SK-N-SH (cell line): ENCODE data around the gene HYAL2. TPM values are rescaled to one million over a fixed set of nuclear protein-coding genes. Genes with fewer than 3 reads are reported as not detected.

Experiments
- CTCF ChIA-PET: fragments of 300-600, 350-600 bp; formaldehyde crosslinking; extraction: SDS; loops from one replicate; lab custom pipeline; 2021; lab: Yijun Ruan, JAX
- POLR2A ChIA-PET: fragments of 350-600 bp; sonication (Branson Sonifier 250); formaldehyde crosslinking; extraction: SDS; loops from one replicate; lab custom pipeline; 2020; ENCODE audit warnings: antibody characterized with exemption, inconsistent platforms; lab: Yijun Ruan, JAX
- DNase-seq: peaks from one replicate; pipeline ENCODE4 v3.0.0; 2012
- H2AFZ ChIP-seq: fragments of 200-600 bp; sonication (generic); 2 replicates; pipeline ENCODE4 v1.8.1; 2016; ENCODE audit warnings: antibody characterized with exemption, mild to moderate bottlenecking, low read depth
- H3F3A ChIP-seq: fragments of 200-600 bp; sonication (generic); replicated peaks from 2 replicates; pipeline ENCODE3; 2016; ENCODE audit warnings: antibody characterized with exemption, mild to moderate bottlenecking; ENCODE audit not compliant: insufficient read depth
- H3K27ac ChIP-seq, 2 experiments: fragments of 200-500 bp in 1 of 2; fragments of 200-600 bp in 1 of 2; sonication (Bioruptor generic) in 1 of 2; sonication (generic), shearing (Covaris generic) in 1 of 2; 2 replicates each; pipeline versions ENCODE4 v1.5.1 to v1.6.1; 2014 to 2016; ENCODE audit warnings: low read depth in 2 of 2, inconsistent platforms in 1 of 2, low read length in 1 of 2, mild to moderate bottlenecking in 1 of 2, mixed read lengths in 1 of 2
- H3K27me3 ChIP-seq: fragments of 200-600 bp; sonication (generic), shearing (Covaris generic); 2 replicates; pipeline ENCODE4 v1.6.1; 2016; ENCODE audit warnings: mixed run types; ENCODE audit not compliant: insufficient read depth
- H3K36me3 ChIP-seq, 2 experiments: fragments of 200-500 bp in 1 of 2; fragments of 200-600 bp in 1 of 2; sonication (Bioruptor generic) in 1 of 2; sonication (generic) in 1 of 2; replicated peaks in 1 of 2; 2 replicates each; pipeline versions ENCODE3 to v1.5.1; 2014 to 2016; ENCODE audit warnings: low read length in 1 of 2, mild to moderate bottlenecking in 1 of 2; ENCODE audit not compliant: insufficient read depth in 2 of 2, control insufficient read depth in 1 of 2
- H3K4me1 ChIP-seq, 2 experiments: fragments of 200-500 bp in 1 of 2; fragments of 200-600 bp in 1 of 2; sonication (Bioruptor generic) in 1 of 2; sonication (generic), shearing (Covaris generic) in 1 of 2; 2 replicates each; pipeline versions ENCODE4 v1.5.1 to v1.6.1; 2014 to 2016; ENCODE audit warnings: low read depth in 1 of 2, low read length in 1 of 2, mixed run types in 1 of 2; ENCODE audit not compliant: insufficient read depth in 2 of 2, control insufficient read depth in 1 of 2
- H3K4me2 ChIP-seq: fragments of 200-600 bp; sonication (generic), shearing (Covaris generic); 2 replicates; pipeline ENCODE4 v1.6.1; 2017; ENCODE audit warnings: mixed run types
- H3K4me3 ChIP-seq, 2 experiments: fragments of 200-500 bp in 1 of 2; fragments of 200-600 bp in 1 of 2; sonication (Bioruptor generic) in 1 of 2; sonication (generic), shearing (Covaris generic) in 1 of 2; 2 replicates each; pipeline versions ENCODE4 v1.5.1 to v1.8.1; 2014 to 2016; ENCODE audit warnings: low read depth in 2 of 2, inconsistent platforms in 1 of 2, low read length in 1 of 2, mild to moderate bottlenecking in 1 of 2, mixed read lengths in 1 of 2, moderate library complexity in 1 of 2
- H3K79me2 ChIP-seq: fragments of 200-600 bp; sonication (generic); 2 replicates; pipeline ENCODE4 v1.8.1; 2017; ENCODE audit warnings: mild to moderate bottlenecking; ENCODE audit not compliant: insufficient read depth
- H3K9ac ChIP-seq: fragments of 200-600 bp; sonication (generic); 2 replicates; pipeline ENCODE4 v1.6.1; 2017; ENCODE audit warnings: mixed run types
- H3K9me2 ChIP-seq: fragments of 200-600 bp; sonication (generic); 2 replicates; pipeline ENCODE4 v1.6.1; 2017; ENCODE audit warnings: mixed run types
- H3K9me3 ChIP-seq: fragments of 200-600 bp; sonication (generic); 2 replicates; pipeline ENCODE4 v1.6.1; 2017; ENCODE audit warnings: mixed run types, mild to moderate bottlenecking, moderate library complexity
- H4K20me1 ChIP-seq: fragments of 200-600 bp; sonication (generic); 2 replicates; pipeline ENCODE4 v1.6.1; 2017; ENCODE audit warnings: mild to moderate bottlenecking, mixed run types; ENCODE audit not compliant: insufficient read depth
- CHD2 ChIP-seq: fragments of 150-350 bp; IDR thresholded peaks from 2 replicates; pipeline ENCODE4 v1.6.1; 2018; ENCODE audit warnings: low read length; ENCODE audit not compliant: partially characterized antibody
- ELF1 ChIP-seq: IDR thresholded peaks from 2 replicates; pipeline ENCODE4 v1.4.0; 2012
- EZH2phosphoT487 ChIP-seq: fragments of 200-600 bp; sonication (generic); IDR thresholded peaks from 2 replicates; pipeline ENCODE4 v1.6.1; 2017; ENCODE audit warnings: low read depth, mixed run types, mild to moderate bottlenecking, antibody characterized with exemption, moderate library complexity, borderline replicate concordance
- FOSL2 ChIP-seq: IDR thresholded peaks from 2 replicates; pipeline ENCODE4 v1.4.0; 2012; ENCODE audit warnings: low read depth, mild to moderate bottlenecking, moderate library complexity, borderline replicate concordance
- FOXM1 ChIP-seq: IDR thresholded peaks from 2 replicates; pipeline ENCODE4 v1.4.0; 2012; ENCODE audit warnings: low read depth, mild to moderate bottlenecking
- GABPA ChIP-seq: IDR thresholded peaks from 2 replicates; pipeline ENCODE4 v1.4.0; 2012; ENCODE audit warnings: low read depth, mild to moderate bottlenecking
- NFIC ChIP-seq: IDR thresholded peaks from 2 replicates; pipeline ENCODE4 v1.4.0; 2012; ENCODE audit warnings: borderline replicate concordance
- RXRA ChIP-seq: IDR thresholded peaks from 2 replicates; pipeline ENCODE4 v1.4.0; 2012; ENCODE audit warnings: low read depth, mild to moderate bottlenecking, borderline replicate concordance
- SIN3A ChIP-seq: IDR thresholded peaks from 2 replicates; pipeline ENCODE4 v1.6.1; 2012; ENCODE audit warnings: low read depth, mild to moderate bottlenecking, low read length, moderate library complexity, borderline replicate concordance
- TCF12 ChIP-seq: IDR thresholded peaks from 2 replicates; pipeline ENCODE4 v1.4.0; 2012
- TEAD4 ChIP-seq: IDR thresholded peaks from 2 replicates; pipeline ENCODE4 v1.4.0; 2012; ENCODE audit warnings: mild to moderate bottlenecking, borderline replicate concordance; ENCODE audit not compliant: insufficient read depth
- WGBS: methylation state at CpG from one replicate; pipeline ENCODE4 v1.1.6; 2017; ENCODE audit warnings: low lambda C conversion rate; 5-methylcytosine and 5-hydroxymethylcytosine counted together
- polyA plus RNA-seq, 3 experiments: library from polyadenylated mRNA; depleted of rRNA; stranded (reverse); fragments of >200 nt; gene quantifications; 2 replicates each; pipeline ENCODE4 v1.2.3, GENCODE V29; 2012
- TF ChIP-seq, protein P1 (sequence below): IDR thresholded peaks from 2 replicates; pipeline ENCODE4; 2012
- TF ChIP-seq, protein P2 (sequence below): fragments of 200-600 bp; sonication (generic); IDR thresholded peaks from 2 replicates; pipeline ENCODE4 v1.6.1; 2017; ENCODE audit warnings: antibody characterized with exemption, mild to moderate bottlenecking, moderate library complexity
- TF ChIP-seq, protein P3 (sequence below): IDR thresholded peaks from 2 replicates; pipeline ENCODE4 v1.6.1; 2012; ENCODE audit warnings: mild to moderate bottlenecking, low read depth, low read length, moderate library complexity
- TF ChIP-seq, protein P4 (sequence below): IDR thresholded peaks from 2 replicates; pipeline ENCODE4 v1.4.0; 2012; ENCODE audit warnings: low read depth

HYAL2 gene
- polyA plus RNA-seq, 1 of the 3 experiments (the other 2 are of a cell fraction) = 135 TPM

DNA sequence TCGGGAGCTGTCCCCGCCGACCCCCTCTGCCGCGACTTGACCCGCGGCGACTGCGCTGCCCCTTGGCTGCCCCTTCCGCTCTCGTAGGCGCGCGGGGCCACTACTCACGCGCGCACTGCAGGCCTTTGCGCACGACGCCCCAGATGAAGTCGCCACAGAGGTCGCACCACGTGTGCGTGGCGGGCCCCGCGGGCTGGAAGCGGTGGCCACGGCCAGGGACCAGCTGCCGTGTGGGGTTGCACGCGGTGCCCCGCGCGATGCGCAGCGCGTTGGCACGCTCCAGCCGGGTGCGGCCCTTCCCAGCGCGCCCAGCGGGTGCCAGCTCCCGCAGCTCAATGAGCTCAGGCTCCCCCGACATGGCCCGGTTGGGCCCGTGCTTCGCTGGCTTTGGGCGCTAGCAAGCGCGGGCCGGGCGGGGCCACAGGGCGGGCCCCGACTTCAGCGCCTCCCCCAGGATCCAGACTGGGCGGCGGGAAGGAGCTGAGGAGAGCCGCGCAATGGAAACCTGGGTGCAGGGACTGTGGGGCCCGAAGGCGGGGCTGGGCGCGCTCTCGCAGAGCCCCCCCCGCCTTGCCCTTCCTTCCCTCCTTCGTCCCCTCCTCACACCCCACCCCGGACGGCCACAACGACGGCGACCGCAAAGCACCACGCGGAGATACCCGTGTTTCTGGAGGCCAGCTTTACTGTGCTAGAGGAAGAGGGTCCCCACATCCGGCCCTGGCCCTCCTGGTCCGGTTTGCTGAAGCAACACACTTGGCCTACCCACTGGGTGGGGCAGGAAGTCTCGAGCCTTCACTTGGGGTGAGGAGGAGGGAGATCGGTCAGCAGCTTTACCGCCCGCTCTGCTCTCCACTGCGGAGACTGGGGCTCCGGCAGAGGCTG lies 18.1 kb upstream of the HYAL2 start, which contains the start of gene RASSF1 (continued):
- TF ChIP-seq, protein P1, sequence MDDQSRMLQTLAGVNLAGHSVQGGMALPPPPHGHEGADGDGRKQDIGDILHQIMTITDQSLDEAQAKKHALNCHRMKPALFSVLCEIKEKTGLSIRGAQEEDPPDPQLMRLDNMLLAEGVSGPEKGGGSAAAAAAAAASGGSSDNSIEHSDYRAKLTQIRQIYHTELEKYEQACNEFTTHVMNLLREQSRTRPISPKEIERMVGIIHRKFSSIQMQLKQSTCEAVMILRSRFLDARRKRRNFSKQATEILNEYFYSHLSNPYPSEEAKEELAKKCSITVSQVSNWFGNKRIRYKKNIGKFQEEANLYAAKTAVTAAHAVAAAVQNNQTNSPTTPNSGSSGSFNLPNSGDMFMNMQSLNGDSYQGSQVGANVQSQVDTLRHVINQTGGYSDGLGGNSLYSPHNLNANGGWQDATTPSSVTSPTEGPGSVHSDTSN = no peak
- no peak for TF ChIP-seq FOSL2
- no peak for TF ChIP-seq TCF12
- TF ChIP-seq TEAD4 = no peak
- TF ChIP-seq NFIC = no peak
- TF ChIP-seq, protein P2, sequence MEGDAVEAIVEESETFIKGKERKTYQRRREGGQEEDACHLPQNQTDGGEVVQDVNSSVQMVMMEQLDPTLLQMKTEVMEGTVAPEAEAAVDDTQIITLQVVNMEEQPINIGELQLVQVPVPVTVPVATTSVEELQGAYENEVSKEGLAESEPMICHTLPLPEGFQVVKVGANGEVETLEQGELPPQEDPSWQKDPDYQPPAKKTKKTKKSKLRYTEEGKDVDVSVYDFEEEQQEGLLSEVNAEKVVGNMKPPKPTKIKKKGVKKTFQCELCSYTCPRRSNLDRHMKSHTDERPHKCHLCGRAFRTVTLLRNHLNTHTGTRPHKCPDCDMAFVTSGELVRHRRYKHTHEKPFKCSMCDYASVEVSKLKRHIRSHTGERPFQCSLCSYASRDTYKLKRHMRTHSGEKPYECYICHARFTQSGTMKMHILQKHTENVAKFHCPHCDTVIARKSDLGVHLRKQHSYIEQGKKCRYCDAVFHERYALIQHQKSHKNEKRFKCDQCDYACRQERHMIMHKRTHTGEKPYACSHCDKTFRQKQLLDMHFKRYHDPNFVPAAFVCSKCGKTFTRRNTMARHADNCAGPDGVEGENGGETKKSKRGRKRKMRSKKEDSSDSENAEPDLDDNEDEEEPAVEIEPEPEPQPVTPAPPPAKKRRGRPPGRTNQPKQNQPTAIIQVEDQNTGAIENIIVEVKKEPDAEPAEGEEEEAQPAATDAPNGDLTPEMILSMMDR = no peak
- no peak for TF ChIP-seq ELF1
- no peak for TF ChIP-seq FOXM1

DNA sequence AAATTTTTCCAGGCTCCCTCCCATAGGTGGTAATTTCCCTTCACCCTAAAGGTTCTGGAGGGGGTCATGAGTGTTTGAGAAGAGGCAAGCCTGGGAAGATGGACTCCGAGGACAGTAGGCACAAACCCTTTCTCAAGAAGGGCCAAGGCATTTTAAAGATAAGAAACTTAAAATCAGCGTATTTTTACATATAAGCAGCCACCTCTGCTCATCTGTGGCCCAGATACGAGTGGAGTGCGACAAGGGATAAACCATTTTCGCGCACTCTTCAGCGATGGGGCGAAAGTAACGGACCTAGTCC lies 17.6 kb upstream of the HYAL2 start:
- POLR2A ChIA-PET = no interaction called here
- Histone ChIP-seq H3K4me2 (no peak overlapping the region), H3K9me2 (no peaks in the 10 kb centered on the region), H3K27ac (no peak overlapping the region), H3K4me3 (no peak overlapping the region), H3K36me3 (no peaks in the 10 kb centered on the region), H3F3A (no peaks in the 10 kb centered on the region), H3K4me1 (peaks cover 5 to 22% of the 10 kb centered on the region in 2 experiments), H3K27me3 (no peaks in the 10 kb centered on the region), H3K9me3 (no peaks in the 10 kb centered on the region), H3K79me2 (peaks cover 29% of the 10 kb centered on the region), H3K9ac (no peak overlapping the region), H2AFZ (no peak overlapping the region), H4K20me1 (no peaks in the 10 kb centered on the region)
- no peak for DNase-seq
- CTCF ChIA-PET = interaction anchor here (0.9 to 6.8 kb wide), 3 partner anchors 9 to 89 kb away, joined by 3 to 40 read pairs (median 3); partner anchors contain the start of genes CYB561D2 and NPRL2
- no peak for TF ChIP-seq EZH2phosphoT487
- no peak for TF ChIP-seq CHD2
- TF ChIP-seq GABPA = no peak
- no peak for TF ChIP-seq TCF12
- TF ChIP-seq FOSL2 = no peak
- no peak for TF ChIP-seq NFIC
- TF ChIP-seq, protein P3, sequence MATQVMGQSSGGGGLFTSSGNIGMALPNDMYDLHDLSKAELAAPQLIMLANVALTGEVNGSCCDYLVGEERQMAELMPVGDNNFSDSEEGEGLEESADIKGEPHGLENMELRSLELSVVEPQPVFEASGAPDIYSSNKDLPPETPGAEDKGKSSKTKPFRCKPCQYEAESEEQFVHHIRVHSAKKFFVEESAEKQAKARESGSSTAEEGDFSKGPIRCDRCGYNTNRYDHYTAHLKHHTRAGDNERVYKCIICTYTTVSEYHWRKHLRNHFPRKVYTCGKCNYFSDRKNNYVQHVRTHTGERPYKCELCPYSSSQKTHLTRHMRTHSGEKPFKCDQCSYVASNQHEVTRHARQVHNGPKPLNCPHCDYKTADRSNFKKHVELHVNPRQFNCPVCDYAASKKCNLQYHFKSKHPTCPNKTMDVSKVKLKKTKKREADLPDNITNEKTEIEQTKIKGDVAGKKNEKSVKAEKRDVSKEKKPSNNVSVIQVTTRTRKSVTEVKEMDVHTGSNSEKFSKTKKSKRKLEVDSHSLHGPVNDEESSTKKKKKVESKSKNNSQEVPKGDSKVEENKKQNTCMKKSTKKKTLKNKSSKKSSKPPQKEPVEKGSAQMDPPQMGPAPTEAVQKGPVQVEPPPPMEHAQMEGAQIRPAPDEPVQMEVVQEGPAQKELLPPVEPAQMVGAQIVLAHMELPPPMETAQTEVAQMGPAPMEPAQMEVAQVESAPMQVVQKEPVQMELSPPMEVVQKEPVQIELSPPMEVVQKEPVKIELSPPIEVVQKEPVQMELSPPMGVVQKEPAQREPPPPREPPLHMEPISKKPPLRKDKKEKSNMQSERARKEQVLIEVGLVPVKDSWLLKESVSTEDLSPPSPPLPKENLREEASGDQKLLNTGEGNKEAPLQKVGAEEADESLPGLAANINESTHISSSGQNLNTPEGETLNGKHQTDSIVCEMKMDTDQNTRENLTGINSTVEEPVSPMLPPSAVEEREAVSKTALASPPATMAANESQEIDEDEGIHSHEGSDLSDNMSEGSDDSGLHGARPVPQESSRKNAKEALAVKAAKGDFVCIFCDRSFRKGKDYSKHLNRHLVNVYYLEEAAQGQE = no peak
- TF ChIP-seq, protein P1 = no peak
- TF ChIP-seq, protein P4, sequence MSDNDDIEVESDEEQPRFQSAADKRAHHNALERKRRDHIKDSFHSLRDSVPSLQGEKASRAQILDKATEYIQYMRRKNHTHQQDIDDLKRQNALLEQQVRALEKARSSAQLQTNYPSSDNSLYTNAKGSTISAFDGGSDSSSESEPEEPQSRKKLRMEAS = no peak
- TF ChIP-seq FOXM1 = no peak
- no peak for TF ChIP-seq RXRA
- no peak for TF ChIP-seq SIN3A
- TF ChIP-seq TEAD4 = no peak
- 94% methylated on average over 9 of the region's 9 CpGs for WGBS
